Activated CD8-positive, alpha-beta T cell treated with anti-CD3 and anti-CD28 coated beads for 36 hours (primary cell): ENCODE data around the gene DDAH1. TPM values are rescaled to one million over a fixed set of nuclear protein-coding genes. Genes with fewer than 3 reads are reported as not detected.

Experiments used
- ATAC-seq: fragments of 200-7000 bp; cut with Tn5 transposase; one replicate; pipeline ENCODE4 v1.10.0; 2021; ENCODE audit warnings: mild to moderate bottlenecking, moderate library complexity
- CTCF ChIA-PET: fragments of 350-600 bp; sonication (Branson Sonifier 250); formaldehyde crosslinking; loops from one replicate; lab custom pipeline; 2021; ENCODE audit warnings: antibody characterized with exemption; lab: Charles Lee
- POLR2A ChIA-PET: fragments of 350-600 bp; sonication (Branson Sonifier 250); formaldehyde crosslinking; loops from one replicate; lab custom pipeline; 2021; ENCODE audit warnings: antibody characterized with exemption; lab: Charles Lee
- DNase-seq: peaks from one replicate; pipeline ENCODE4 v3.0.0-alpha.2; 2020
- H3K27ac Mint-ChIP-seq: one replicate; pipeline ENCODE4 v1.8.0; 2021; ENCODE audit warnings: mild to moderate bottlenecking, mixed read lengths
- H3K27me3 Mint-ChIP-seq: one replicate; pipeline ENCODE4 v1.8.0; 2021; ENCODE audit warnings: mixed read lengths
- H3K36me3 Mint-ChIP-seq: one replicate; pipeline ENCODE4 v1.8.0; 2021; ENCODE audit warnings: low read depth, mixed read lengths
- H3K4me1 Mint-ChIP-seq: one replicate; pipeline ENCODE4 v1.8.0; 2021; ENCODE audit warnings: low read depth, mixed read lengths
- H3K4me3 Mint-ChIP-seq: one replicate; pipeline ENCODE4 v1.8.0; 2021; ENCODE audit warnings: mild to moderate bottlenecking, moderate library complexity, mixed read lengths
- H3K9me3 Mint-ChIP-seq: one replicate; pipeline ENCODE4 v1.8.0; 2021; ENCODE audit warnings: mixed read lengths
- intact Hi-C: fragments of 100-400 bp; cut with micrococcal nuclease; formaldehyde crosslinking; loops from one replicate; pipeline ENCODE4 v1.10.0; 2022
- total RNA-seq, 2 experiments: library from RNA; stranded (reverse); gene quantifications; one replicate each; pipeline ENCODE4 v1.2.3, GENCODE V29; 2021
- TF ChIP-seq, protein P1 (sequence below): fragments of 200-600 bp; IDR thresholded peaks from one replicate; pipeline ENCODE4 v1.8.0; 2022; ENCODE audit warnings: antibody characterized with exemption, mild to moderate bottlenecking

Gene DDAH1
- total RNA-seq, 2 experiments from 2014 or later: 0.07 to 0.09 TPM

GRCh38 chr1:85421179-85421578, 43.8 kb downstream of the DDAH1 start:
- ATAC-seq (no peak), DNase-seq (no peak)
- POLR2A ChIA-PET: no interaction called here
- Mint-ChIP-seq H3K36me3 (no peaks in the 10 kb centered on the region), H3K27me3 (no peaks in the 10 kb centered on the region), H3K9me3 (peaks cover 5% of the 10 kb centered on the region), H3K4me1 (no peaks in the 10 kb centered on the region), H3K27ac (no peak overlapping the region), H3K4me3 (no peak overlapping the region)
- TF ChIP-seq, protein P1, sequence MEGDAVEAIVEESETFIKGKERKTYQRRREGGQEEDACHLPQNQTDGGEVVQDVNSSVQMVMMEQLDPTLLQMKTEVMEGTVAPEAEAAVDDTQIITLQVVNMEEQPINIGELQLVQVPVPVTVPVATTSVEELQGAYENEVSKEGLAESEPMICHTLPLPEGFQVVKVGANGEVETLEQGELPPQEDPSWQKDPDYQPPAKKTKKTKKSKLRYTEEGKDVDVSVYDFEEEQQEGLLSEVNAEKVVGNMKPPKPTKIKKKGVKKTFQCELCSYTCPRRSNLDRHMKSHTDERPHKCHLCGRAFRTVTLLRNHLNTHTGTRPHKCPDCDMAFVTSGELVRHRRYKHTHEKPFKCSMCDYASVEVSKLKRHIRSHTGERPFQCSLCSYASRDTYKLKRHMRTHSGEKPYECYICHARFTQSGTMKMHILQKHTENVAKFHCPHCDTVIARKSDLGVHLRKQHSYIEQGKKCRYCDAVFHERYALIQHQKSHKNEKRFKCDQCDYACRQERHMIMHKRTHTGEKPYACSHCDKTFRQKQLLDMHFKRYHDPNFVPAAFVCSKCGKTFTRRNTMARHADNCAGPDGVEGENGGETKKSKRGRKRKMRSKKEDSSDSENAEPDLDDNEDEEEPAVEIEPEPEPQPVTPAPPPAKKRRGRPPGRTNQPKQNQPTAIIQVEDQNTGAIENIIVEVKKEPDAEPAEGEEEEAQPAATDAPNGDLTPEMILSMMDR: no peak
- CTCF ChIA-PET: no interaction called here
- intact Hi-C loops: no loop called here

DNA sequence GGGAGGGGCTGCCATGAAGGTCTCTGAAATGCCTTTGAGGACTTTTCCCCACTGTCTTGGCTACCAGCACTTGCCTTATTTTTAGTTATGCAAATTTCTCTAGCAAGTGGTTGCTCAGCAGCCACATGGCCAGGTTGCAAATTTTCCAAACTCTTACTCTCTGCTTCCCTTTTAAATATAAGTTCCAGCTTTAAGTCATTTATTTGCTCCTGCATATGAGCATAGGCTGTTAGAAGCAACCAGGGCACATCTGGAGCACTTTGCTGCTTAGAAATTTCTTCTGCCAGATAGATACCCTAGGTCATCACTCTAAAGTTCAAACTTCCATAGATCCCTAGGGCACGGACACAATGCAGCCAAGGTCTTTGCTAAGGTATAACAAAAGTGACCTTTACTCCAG, 44.8 kb downstream of the DDAH1 start:
- CTCF ChIA-PET: no interaction called here
- peaks cover 5% of the 10 kb centered on the region for H3K9me3 Mint-ChIP-seq

GRCh38 chr1:85417876-85418275, 47.1 kb downstream of the DDAH1 start:
- Mint-ChIP-seq H3K36me3 (no peaks in the 10 kb centered on the region), H3K9me3 (peaks cover 5% of the 10 kb centered on the region), H3K4me3 (no peak overlapping the region), H3K4me1 (no peaks in the 10 kb centered on the region), H3K27me3 (peaks cover 2% of the 10 kb centered on the region), H3K27ac (no peak overlapping the region)
- intact Hi-C loops: no loop called here
- TF ChIP-seq, protein P1: no peak
- DNase-seq (no peak), ATAC-seq (no peak)
- POLR2A ChIA-PET: no interaction called here
- CTCF ChIA-PET: interaction anchor here (1.2 kb wide), 1 partner anchor 110 kb away, joined by 5 read pairs; no protein-coding TSS in a partner anchor

More for the DNA sequence above, 44.8 kb downstream of the DDAH1 start:
- Mint-ChIP-seq H3K4me1 (no peaks in the 10 kb centered on the region), H3K27ac (no peak overlapping the region), H3K4me3 (no peak overlapping the region), H3K27me3 (no peaks in the 10 kb centered on the region), H3K36me3 (no peaks in the 10 kb centered on the region)
- intact Hi-C loops: no loop called here
- DNase-seq (no peak), ATAC-seq (no peak)
- POLR2A ChIA-PET: no interaction called here
- TF ChIP-seq, protein P1: no peak

DNA sequence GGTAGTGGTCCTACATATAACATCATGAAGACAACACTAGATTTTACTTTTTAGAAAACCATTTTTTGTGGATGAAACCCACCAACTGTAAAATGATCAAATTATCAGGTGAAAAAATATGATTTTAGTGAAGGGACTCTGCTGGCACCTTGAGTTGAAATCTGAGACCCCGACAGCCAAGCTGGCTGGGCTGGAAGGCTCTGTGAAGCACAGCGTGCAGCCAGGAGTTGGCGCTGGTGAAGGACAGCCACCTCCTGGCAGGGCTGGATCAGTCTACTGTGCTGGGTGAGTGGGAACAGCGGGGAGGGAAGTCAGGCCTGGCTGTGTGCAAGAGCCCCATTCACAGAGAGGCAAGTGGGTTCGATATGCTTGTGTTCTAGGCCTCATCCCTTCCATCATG, 47.9 kb downstream of the DDAH1 start:
- ChIA-PET POLR2A (no interaction called here), CTCF (no interaction called here)
- TF ChIP-seq, protein P1: no peak
- no peak overlapping the region for H3K4me3 Mint-ChIP-seq
- no peaks in the 10 kb centered on the region for H3K36me3 Mint-ChIP-seq
- H3K4me1 Mint-ChIP-seq: no peaks in the 10 kb centered on the region
- H3K9me3 Mint-ChIP-seq: peaks cover 5% of the 10 kb centered on the region
- intact Hi-C loops: no loop called here
- DNase-seq (no peak), ATAC-seq (no peak)
- H3K27ac Mint-ChIP-seq: no peak overlapping the region
- H3K27me3 Mint-ChIP-seq: peaks cover 2% of the 10 kb centered on the region

DNA sequence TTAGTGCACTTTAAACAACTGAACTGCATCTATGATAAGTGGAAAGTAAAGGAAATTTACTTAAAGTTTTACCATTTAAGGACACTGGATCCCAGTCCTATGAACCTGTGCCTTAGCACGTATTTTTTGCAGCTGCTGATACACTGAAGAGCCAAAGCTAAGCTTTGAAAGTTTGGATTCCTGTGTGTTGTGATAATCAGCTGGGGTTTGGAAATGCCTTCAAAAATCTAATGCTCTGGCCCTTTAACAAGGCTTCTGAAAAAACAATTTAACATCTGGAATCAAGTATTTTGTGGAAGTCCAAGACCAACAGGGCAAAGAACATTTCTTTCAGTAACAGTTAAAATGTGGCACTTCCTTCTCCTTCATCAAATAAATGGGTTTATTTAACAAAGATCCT, 51.8 kb downstream of the DDAH1 start:
- no peak overlapping the region for H3K27ac Mint-ChIP-seq
- intact Hi-C loops: no loop called here
- no peaks in the 10 kb centered on the region for H3K4me1 Mint-ChIP-seq
- POLR2A ChIA-PET: no interaction called here
- no peaks in the 10 kb centered on the region for H3K36me3 Mint-ChIP-seq
- H3K4me3 Mint-ChIP-seq: no peak overlapping the region
- peaks cover 2% of the 10 kb centered on the region for H3K27me3 Mint-ChIP-seq
- ATAC-seq (no peak), DNase-seq (no peak)
- no peaks in the 10 kb centered on the region for H3K9me3 Mint-ChIP-seq
- TF ChIP-seq, protein P1: no peak
- CTCF ChIA-PET: no interaction called here
